ENCODE measurements around the gene KRTAP10-9. TPM values are rescaled to one million over a fixed set of nuclear protein-coding genes. Genes with fewer than 3 reads are reported as not detected.
"Not testable (repeated sequence)": the region's sequence is repeated elsewhere in the genome, so short reads cannot be mapped to it uniquely, and the experiment has no call there.

Gene KRTAP10-9
- total RNA-seq, 4 donors from 2014 or later: not detected

DNA sequence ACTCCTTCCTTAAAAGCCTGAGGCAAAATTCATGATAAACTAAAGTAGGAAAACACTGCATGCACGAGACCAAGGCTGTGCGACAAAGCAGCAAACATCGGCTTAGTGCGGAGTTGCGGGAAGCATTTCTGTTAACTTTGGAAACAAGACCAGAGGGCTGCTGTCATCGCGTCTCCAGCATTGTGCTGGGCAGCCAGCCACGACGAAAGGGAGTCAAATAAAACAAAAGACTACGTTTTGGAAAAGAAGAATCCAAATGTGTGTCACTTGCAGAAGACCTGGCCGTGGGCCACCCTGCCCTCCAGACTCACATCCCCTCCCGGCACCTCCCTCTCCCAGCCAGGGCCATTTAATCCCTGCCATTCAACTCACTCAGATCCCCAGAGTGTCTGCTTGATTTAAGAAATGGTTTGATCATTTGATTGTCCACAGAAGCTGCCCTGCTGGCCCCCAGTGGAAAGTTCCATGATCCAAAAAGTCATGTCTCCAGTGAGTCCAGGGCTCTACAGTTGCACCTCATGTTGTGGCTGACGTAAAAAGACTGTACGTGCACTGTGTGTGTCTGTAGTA is 16.9 kb downstream of the KRTAP10-9 start:
- Histone ChIP-seq H3K4me3 (no peak overlapping the region), H3K27ac (no peak overlapping the region), H3K4me1 (no peaks in the 10 kb centered on the region), H3K27me3 (peaks cover 16 to 17% (median 17%) of the 10 kb centered on the region in 3 donors), H3K36me3 (no peaks in the 10 kb centered on the region), H3K9me3 (no peaks in the 10 kb centered on the region)
- TF ChIP-seq POLR2A (IDR thresholded peaks at IDR 0.05): no peak
- TF ChIP-seq, protein P1, sequence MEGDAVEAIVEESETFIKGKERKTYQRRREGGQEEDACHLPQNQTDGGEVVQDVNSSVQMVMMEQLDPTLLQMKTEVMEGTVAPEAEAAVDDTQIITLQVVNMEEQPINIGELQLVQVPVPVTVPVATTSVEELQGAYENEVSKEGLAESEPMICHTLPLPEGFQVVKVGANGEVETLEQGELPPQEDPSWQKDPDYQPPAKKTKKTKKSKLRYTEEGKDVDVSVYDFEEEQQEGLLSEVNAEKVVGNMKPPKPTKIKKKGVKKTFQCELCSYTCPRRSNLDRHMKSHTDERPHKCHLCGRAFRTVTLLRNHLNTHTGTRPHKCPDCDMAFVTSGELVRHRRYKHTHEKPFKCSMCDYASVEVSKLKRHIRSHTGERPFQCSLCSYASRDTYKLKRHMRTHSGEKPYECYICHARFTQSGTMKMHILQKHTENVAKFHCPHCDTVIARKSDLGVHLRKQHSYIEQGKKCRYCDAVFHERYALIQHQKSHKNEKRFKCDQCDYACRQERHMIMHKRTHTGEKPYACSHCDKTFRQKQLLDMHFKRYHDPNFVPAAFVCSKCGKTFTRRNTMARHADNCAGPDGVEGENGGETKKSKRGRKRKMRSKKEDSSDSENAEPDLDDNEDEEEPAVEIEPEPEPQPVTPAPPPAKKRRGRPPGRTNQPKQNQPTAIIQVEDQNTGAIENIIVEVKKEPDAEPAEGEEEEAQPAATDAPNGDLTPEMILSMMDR (IDR thresholded peaks at IDR 0.05 in 4 of 5, conservative IDR thresholded peaks at IDR 0.05 in 1 of 5): no peak
- in situ Hi-C loops (cut with MboI; ENCODE audit: low sequenced_read_pairs in 4 of 4) (no loop called here), intact Hi-C loops (cut with DNase I; ENCODE audit: low total_unique reads) (no loop called here)
- ATAC-seq (no peak), DNase-seq (no peak)

DNA sequence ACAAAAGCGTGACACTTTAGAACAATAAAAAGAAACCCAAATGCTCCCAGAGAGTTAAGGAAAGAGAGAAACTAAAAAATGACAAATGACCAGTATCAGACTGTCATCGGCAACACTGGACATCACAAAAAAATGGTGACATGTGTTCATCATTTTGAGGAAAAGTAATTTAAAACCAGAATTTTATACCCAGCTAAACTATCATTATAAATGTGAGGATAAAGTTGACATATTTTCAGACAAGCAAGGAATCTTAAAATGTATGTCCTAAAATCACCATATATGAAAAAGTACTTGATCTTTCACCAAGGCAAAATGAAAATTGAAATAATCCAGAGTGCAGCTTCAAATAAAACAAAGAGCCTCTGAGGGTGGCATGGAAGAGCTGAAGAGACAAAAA is 18.0 kb downstream of the KRTAP10-9 start:
- Histone ChIP-seq H3K4me3 (no peak overlapping the region), H3K27ac (no peak overlapping the region), H3K36me3 (no peaks in the 10 kb centered on the region), H3K9me3 (no peaks in the 10 kb centered on the region), H3K27me3 (peaks cover 12 to 20% (median 16%) of the 10 kb centered on the region in 3 donors), H3K4me1 (no peaks in the 10 kb centered on the region)
- ATAC-seq (no peak), DNase-seq (no peak)
- in situ Hi-C loops (cut with MboI; ENCODE audit: low sequenced_read_pairs in 4 of 4) (no loop called here), intact Hi-C loops (cut with DNase I; ENCODE audit: low total_unique reads) (no loop called here)
- TF ChIP-seq, protein P1 (IDR thresholded peaks at IDR 0.05 in 4 of 5, conservative IDR thresholded peaks at IDR 0.05 in 1 of 5): no peak
- no peak for TF ChIP-seq POLR2A (IDR thresholded peaks at IDR 0.05)

GRCh38 chr21:44646366-44647221 is 19.7 kb downstream of the KRTAP10-9 start, which contains the start of gene KRTAP10-11:
Gene KRTAP10-11, plus strand, starts transcription at chr21:44646414. Its CDS starts 45 bp downstream, at chr21:44646459.
- peaks cover 10 to 16% (median 11%) of the 10 kb centered on the region in 3 donors for H3K27me3 ChIP-seq
- intact Hi-C loops (cut with DNase I; ENCODE audit: low total_unique reads); in situ Hi-C loops (cut with MboI; ENCODE audit: low sequenced_read_pairs in 4 of 4); H3K27ac ChIP-seq; ATAC-seq; H3K4me3 ChIP-seq; DNase-seq; H3K4me1 ChIP-seq; H3K9me3 ChIP-seq; H3K36me3 ChIP-seq: not testable (repeated sequence)

DNA sequence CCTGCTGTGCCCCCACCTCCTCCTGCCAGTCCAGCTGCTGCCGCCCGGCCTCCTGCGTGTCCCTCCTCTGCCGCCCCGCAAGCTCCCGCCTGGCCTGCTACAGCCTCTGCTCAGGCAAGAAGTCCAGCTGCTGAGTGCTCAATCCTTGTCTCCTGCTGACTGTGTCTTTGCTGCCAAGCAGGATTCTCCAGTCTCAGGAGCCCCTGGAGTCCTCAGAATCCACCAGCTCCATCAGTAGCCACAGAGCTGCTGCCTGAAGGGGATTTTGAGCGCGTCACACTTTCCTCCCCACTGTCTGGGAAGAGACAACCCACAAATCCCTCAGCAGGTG is 20.3 kb downstream of the KRTAP10-9 start:
- Histone ChIP-seq H3K4me1 (no peaks in the 10 kb centered on the region), H3K4me3 (no peak overlapping the region), H3K9me3 (no peaks in the 10 kb centered on the region), H3K36me3 (no peaks in the 10 kb centered on the region), H3K27ac (no peak overlapping the region), H3K27me3 (peaks cover 10 to 16% (median 11%) of the 10 kb centered on the region in 3 donors)
- TF ChIP-seq, protein P1 (IDR thresholded peaks at IDR 0.05 in 4 of 5, conservative IDR thresholded peaks at IDR 0.05 in 1 of 5): no peak
- no peak for TF ChIP-seq POLR2A (IDR thresholded peaks at IDR 0.05)
- DNase-seq: no peak
- intact Hi-C loops (cut with DNase I; ENCODE audit: low total_unique reads): no loop called here
- in situ Hi-C loops (cut with MboI; ENCODE audit: low sequenced_read_pairs in 4 of 4): no loop called here
- no peak for ATAC-seq

GRCh38 chr21:44648557-44649311 is 21.8 kb downstream of the KRTAP10-9 start:
- H3K27me3 ChIP-seq: peaks cover 10 to 16% (median 11%) of the 10 kb centered on the region in 3 donors
- ATAC-seq (no peak), DNase-seq (no peak)
- no peaks in the 10 kb centered on the region for H3K4me1 ChIP-seq
- H3K9me3 ChIP-seq: no peaks in the 10 kb centered on the region
- H3K36me3 ChIP-seq: no peaks in the 10 kb centered on the region
- in situ Hi-C loops (cut with MboI; ENCODE audit: low sequenced_read_pairs in 4 of 4): no loop called here
- no peak for TF ChIP-seq POLR2A (IDR thresholded peaks at IDR 0.05)
- TF ChIP-seq, protein P1 (IDR thresholded peaks at IDR 0.05 in 4 of 5, conservative IDR thresholded peaks at IDR 0.05 in 1 of 5): no peak
- no peak overlapping the region for H3K27ac ChIP-seq
- intact Hi-C loops (cut with DNase I; ENCODE audit: low total_unique reads): no loop called here
- no peak overlapping the region for H3K4me3 ChIP-seq
